Astrocyte of the hippocampus (primary cell): Measurements from ENCODE around the gene ARHGAP33.

Experiments used
- DNase-seq: peaks from one replicate; pipeline ENCODE4 v3.0.0; 2011; ENCODE audit warnings: low read depth, low spot score

ARHGAP33 gene

DNA sequence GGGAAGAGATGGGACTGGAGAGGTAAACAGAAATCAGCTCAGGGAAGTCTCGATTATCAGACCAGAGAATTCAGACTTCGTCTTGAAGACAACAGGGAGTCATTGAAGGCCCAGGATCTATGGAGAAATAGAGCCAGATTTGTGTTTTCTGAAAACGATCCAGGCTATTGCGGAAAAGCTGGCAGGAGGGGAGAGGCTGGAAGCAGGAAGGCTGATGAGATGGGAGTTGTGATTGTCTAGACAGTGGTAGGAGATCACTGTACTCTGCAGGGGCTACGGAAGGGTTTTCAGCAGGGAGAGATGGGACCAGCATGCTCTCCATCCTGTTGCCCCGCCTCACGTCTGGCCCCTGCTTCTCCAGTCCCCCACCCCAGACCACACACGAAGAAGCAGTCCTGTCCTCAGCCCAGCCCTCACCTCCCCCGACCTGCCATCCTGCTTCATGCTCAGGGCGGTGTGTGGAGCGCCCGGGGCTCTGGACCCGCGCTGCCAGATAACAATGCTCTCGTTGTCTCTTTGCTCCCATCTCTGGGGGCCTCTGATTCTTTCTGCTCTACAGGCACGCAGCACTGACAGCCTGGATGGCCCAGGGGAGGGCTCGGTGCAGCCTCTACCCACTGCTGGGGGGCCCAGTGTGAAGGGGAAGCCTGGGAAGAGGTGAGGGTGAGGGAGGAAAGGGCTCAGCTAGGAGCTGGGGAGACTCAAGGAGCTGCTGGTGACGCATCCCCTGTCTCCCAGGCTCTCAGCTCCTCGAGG is 1.9 kb downstream of the ARHGAP33 start:
- no peak for DNase-seq

DNA sequence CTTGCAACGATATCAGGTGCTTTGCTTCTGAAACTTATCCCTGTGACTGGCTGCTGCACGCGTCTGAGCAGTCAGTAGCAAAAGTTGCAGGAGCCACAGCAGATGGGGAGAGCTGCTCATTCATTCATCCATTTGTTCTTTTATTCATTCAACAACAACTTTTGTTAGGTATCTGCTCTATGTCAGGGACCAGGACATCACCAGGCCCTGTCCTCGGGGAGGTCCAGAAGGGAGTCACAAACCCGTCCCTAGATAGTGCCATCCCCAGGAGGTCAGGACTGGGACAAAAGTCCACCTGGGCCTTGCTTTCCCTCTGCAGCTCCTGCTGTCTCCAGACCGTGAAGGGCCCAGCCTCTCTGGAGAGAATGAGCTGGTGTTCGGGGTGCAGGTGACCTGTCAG is 2.6 kb downstream of the ARHGAP33 start:
- no peak for DNase-seq

GRCh38 chr19:35779033-35779432 is 3.7 kb downstream of the ARHGAP33 start:
- DNase-seq = no peak

DNA sequence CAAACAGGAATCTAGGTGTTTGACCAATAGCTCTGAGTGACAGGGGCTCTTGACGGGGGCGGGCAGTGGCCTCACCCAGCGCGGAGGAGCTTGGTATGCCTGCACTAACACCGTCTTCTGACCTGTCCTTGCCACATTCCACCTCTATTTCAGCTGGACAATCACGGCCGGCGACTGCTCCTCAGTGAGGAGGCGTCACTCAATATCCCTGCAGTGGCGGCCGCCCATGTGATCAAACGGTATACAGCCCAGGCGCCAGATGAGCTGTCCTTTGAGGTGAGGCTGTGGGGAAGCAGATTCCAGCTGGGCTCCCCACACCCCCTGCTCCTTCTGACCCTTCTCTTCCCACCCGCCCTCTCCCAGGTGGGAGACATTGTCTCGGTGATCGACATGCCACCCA is 4.7 kb downstream of the ARHGAP33 start:
- DNase-seq = no peak

- DNase-seq = no peak
These were observed 5.4 kb downstream of the ARHGAP33 start for GRCh38 chr19:35780717-35781116.

- no peak for DNase-seq
These were observed 6.3 kb downstream of the ARHGAP33 start for GRCh38 chr19:35781650-35782049.

GRCh38 chr19:35782589-35782988 is 7.2 kb downstream of the ARHGAP33 start:
- DNase-seq = no peak

DNA sequence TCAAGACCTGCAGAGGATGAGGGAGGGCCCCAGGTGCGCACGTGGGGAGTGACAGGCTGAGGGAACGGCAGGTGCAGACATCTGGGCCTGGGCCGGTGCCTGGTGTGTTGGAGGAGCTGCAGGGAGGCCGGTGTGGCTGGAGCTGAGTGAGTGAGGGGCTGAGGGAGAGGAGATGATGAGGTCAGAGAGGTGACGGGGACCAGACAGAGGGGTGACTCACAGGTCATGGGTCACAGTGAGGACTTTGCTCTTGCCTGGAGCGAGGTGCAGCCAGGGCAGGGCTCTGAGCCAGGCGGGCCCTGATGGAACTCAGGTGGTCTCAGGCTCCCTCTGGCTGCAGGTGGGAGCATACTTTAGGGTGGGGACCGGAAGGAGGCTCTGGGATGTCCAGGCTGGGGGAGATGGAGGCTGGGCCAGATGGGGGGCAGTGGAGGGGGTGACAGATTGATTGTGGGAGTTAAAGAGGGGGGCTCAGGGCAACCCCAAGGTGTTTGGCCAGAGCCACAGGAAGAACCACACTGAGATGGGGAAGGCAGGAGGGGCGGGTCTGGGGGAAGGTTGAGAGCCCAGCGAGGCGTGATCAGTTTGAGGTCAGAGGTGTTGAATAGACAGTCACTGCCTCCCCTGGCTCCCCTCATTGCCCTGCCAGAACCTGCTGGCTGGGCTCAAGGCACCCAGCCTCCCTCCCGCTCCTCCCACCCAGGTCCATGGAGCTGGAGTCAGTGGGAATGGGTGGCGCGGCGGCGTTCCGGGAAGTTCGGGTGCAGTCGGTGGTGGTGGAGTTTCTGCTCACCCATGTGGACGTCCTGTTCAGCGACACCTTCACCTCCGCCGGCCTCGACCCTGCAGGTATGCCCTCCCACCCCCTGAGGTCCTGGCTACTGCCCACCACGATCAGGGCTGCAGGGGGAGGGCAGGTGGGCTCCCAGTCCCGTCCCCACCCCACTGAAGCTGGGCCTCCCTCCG is 8.4 kb downstream of the ARHGAP33 start:
- no peak for DNase-seq

DNA sequence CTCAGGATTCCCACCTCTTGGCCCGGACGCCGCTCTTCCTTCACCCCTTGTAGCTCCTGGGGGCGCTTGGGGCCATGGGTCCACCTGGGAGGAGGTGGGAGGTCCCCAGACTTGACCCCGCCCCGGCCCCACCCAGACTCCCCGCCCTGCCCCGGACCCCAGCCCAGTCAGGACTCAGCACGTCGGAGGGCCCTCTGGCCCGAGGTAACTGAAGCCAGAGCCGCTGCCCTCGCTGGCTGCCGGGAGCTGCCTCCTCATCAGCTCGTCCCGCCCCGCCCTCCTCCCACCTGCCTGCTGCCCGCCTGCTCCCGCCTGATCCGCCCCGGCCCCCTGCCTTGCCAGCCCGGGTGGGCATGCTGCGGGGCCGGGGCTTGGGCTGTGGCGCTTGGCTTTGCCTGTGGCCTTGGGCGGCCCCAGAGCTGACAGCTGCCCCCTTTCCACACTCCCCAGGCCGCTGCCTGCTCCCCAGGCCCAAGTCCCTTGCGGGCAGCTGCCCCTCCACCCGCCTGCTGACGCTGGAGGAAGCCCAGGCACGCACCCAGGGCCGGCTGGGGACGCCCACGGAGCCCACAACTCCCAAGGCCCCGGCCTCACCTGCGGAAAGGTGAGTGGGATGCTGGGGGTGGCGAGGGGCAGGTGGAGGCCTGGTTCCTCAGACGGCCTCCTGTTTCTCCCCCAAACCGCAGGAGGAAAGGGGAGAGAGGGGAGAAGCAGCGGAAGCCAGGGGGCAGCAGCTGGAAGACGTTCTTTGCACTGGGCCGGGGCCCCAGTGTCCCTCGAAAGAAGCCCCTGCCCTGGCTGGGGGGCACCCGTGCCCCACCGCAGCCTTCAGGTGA is 9.4 kb downstream of the ARHGAP33 start:
- DNase-seq = no peak

DNA sequence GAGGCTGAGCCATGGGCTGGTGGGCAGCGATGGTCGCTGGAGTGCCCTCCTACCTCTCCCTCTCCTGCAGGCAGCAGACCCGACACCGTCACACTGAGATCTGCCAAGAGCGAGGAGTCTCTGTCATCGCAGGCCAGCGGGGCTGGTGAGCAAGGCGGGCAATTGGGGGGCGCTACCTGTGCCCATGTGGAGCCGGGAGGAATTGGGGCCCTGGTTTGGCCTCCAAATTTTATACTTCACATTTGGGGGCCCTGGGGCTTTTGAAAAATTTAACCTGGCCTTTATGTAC is 9.9 kb downstream of the ARHGAP33 start:
- DNase-seq = no peak

- no peak for DNase-seq
These were observed 11.2 kb downstream of the ARHGAP33 start for GRCh38 chr19:35786299-35787160.

- no peak for DNase-seq
These were observed 11.9 kb downstream of the ARHGAP33 start for GRCh38 chr19:35787227-35787799.

- no peak for DNase-seq
These were observed 13.0 kb downstream of the ARHGAP33 start for GRCh38 chr19:35788205-35788960.

DNA sequence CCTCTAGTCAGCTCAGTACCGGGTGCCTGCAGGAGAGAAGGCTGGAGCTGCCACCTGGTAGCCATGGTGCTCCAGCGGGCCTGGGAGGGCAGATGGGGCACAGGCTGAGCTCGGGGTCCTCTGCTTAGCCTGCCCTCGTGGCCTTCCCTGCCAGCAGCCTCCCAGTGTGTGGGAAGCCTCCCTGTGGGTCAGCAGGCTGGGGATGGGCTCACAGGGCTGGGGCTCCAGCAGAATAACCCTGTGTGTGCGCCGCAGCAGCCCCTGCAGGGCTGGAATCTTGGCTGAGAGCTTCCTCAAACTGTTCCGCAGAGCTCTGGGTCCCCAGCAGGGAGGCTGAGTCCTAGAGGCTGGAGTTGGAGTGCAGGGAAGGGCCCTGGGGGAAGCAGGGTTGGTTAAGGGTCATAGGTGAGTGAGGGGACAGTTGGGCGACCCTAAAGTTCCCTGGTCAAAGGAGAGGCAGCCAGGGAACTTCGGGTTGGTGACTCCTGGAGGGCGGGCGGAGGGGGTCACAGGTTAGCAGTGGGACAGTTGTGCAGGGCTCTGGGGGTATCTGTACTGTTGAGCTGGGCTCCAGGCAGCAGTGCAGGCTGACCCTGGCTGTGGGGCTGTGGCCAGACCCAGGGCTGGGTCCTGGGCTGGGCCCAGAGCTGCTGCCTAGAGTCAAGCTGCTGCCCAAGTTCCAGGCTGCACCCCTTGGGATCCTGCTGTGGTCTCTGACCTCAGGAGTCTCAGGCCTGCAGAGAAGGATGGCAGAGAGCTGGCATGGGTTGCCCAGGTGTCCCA is 14.0 kb downstream of the ARHGAP33 start:
- DNase-seq = no peak

DNA sequence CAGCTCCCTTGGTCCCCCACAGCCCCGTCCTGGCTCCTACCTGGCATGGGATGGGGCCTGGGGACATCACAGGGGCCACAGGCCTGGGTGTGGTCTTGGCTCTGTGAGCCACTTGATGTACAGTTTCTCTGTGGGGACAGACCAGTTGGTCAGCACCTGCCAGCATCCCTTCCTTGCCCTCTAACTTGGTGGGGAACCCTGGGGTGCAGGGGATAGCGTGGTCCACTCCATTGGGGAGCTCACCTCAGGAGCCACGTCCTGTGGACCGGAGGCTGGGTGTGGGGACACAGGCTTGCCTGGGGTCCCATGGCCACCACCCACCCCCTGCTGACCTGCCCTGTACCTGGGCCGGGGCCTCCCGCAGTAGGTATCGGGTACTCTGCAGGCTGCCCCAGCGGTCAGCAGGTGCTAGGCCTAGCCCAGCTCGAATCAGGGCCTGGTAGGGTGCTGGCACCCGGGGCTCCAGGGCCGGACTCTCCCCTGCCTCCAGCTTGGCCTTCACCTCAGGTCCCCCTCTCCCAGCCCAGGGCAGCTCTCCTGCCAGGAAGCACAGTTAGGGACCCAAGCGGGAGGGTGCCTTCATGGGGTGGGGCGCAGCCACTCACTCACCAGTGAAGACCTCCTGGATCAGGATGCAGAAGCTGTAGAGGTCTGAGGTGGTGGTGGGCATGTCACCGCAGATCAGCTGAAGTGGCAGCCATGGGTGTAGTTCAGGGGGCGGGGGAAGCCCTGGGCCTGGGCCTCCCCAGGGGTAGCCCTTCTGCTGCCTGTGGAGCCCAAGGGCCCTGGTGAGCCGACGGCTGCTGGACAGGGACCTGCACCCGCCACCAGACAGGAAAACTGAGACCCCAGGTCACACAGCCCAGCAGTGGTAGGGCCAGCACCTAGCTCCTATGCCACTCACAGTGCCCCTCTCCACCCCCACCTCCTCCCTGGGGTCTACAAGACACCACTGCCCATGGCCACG is 14.9 kb downstream of the ARHGAP33 start:
- DNase-seq = no peak

GRCh38 chr19:35790981-35791813 is 15.8 kb downstream of the ARHGAP33 start:
- DNase-seq = no peak

- no peak for DNase-seq
These were observed 16.5 kb downstream of the ARHGAP33 start for GRCh38 chr19:35791814-35792279.
